Esophagus squamous epithelium (tissue), 5 donors: Measurements from ENCODE around the gene GTPBP2. TPM values are rescaled to one million over a fixed set of nuclear protein-coding genes. Genes with fewer than 3 reads are reported as not detected.
"Not testable (repeated sequence)": the region's sequence is repeated elsewhere in the genome, so short reads cannot be mapped to it uniquely, and the experiment has no call there.

Experiments
- DNase-seq: peaks from one replicate; lab custom pipeline; 2025; lab: John Stamatoyannopoulos, UW
- H3K27ac ChIP-seq, 4 donors: fragments of 200-600 bp; sonication (generic); one replicate each; pipeline ENCODE4 v1.5.1; 2016 to 2019; ENCODE audit warnings: mild to moderate bottlenecking in 1 of 4
- H3K27me3 ChIP-seq, 4 donors: fragments of 200-600 bp; sonication (generic); 1 replicate in 3 of 4; 2 replicates in 1 of 4; pipeline versions ENCODE4 v1.5.1 to v1.6.0; 2017 to 2021; ENCODE audit warnings: antibody characterized with exemption in 1 of 4
- H3K36me3 ChIP-seq, 3 donors: fragments of 200-600 bp; sonication (generic); one replicate each; pipeline ENCODE4 v1.5.1; 2016 to 2019
- H3K4me1 ChIP-seq, 3 donors: fragments of 200-600 bp; sonication (generic); one replicate each; pipeline ENCODE4 v1.5.1; 2017 to 2019
- H3K4me3 ChIP-seq, 4 donors: fragments of 200-600 bp; sonication (generic); 1 replicate in 3 of 4; 2 replicates in 1 of 4; pipeline ENCODE4 v1.5.1; 2016 to 2019; ENCODE audit warnings: mild to moderate bottlenecking in 2 of 4, moderate library complexity in 1 of 4
- H3K9me3 ChIP-seq, 3 donors: fragments of 200-600 bp; sonication (generic); one replicate each; pipeline ENCODE4 v1.5.1; 2016 to 2019
- CTCF ChIP-seq, 6 experiments: fragments of 450-650 bp in 4 of 6; fragments of 200-600 bp in 2 of 6; sonication (generic) in 2 of 6; IDR thresholded peaks; one replicate each; pipeline ENCODE4 v1.5.1; 2016 to 2019; ENCODE audit warnings: antibody characterized with exemption in 6 of 6, mild to moderate bottlenecking in 4 of 6, moderate library complexity in 4 of 6
- POLR2A ChIP-seq, 4 donors: fragments of 450-650 bp; IDR thresholded peaks; one replicate each; pipeline ENCODE4 v1.6.1; 2017; ENCODE audit warnings: antibody characterized with exemption in 4 of 4, mild to moderate bottlenecking in 4 of 4, moderate library complexity in 3 of 4
- WGBS, 2 donors: methylation state at CpG; one replicate each; pipeline ENCODE4 v1.1.5; 2018; 5-methylcytosine and 5-hydroxymethylcytosine counted together
- intact Hi-C: fragments of 100-400 bp; cut with DNase I; formaldehyde crosslinking; loops from one replicate; pipeline ENCODE4 v1.15.0; 2022
- total RNA-seq, 4 donors: library from RNA; depleted of rRNA; stranded (reverse); fragments of >200 nt; gene quantifications; one replicate each; pipeline ENCODE4 v1.1.0, GENCODE V29; 2016
- donor health status: DM: yes; HTN: yes; CAD: no.

The GTPBP2 gene
- total RNA-seq, 4 donors from 2014 or later = 24.3 to 52.4 (median 48.6) TPM

GRCh38 chr6:43634702-43635303 lies 5.7 kb upstream of the GTPBP2 start:
- 72 to 77% methylated on average over 9 of the region's 9 CpGs for whole genome bisulfite sequencing, 2 donors
- H3K9me3 ChIP-seq = no peaks in the 10 kb centered on the region
- no peaks in the 10 kb centered on the region for H3K27me3 ChIP-seq
- TF ChIP-seq CTCF (IDR thresholded peaks at IDR 0.05) (no peak), POLR2A (IDR thresholded peaks at IDR 0.05) (no peak)
- intact Hi-C loops = no loop called here
- peak overlapping the region in 3 of 4 donors; percentile 83 to 87 (median 87) for H3K27ac ChIP-seq
- H3K4me1 ChIP-seq = peaks cover 19 to 57% (median 24%) of the 10 kb centered on the region in 3 donors
- no peak for DNase-seq
- H3K36me3 ChIP-seq = peaks cover 0 to 32% (median 0%) of the 10 kb centered on the region in 3 donors
- H3K4me3 ChIP-seq = no peak overlapping the region

- H3K9me3 ChIP-seq, intact Hi-C loops, H3K4me3 ChIP-seq, H3K27ac ChIP-seq, DNase-seq, H3K27me3 ChIP-seq: not testable (repeated sequence)
- Histone ChIP-seq H3K36me3 (peaks cover 0 to 14% (median 0%) of the 10 kb centered on the region in 3 donors), H3K4me1 (peaks cover 23 to 44% (median 24%) of the 10 kb centered on the region in 3 donors)
- 88 to 94% methylated on average over 7 of the region's 7 CpGs for WGBS, 2 donors
Observed at GRCh38 chr6:43633002-43633401, 3.9 kb upstream of the GTPBP2 start.

- H3K27me3 ChIP-seq = no peaks in the 10 kb centered on the region
- no peaks in the 10 kb centered on the region for H3K9me3 ChIP-seq
- 88 to 93% methylated on average over 1 of the region's 1 CpG for WGBS, 2 donors
- intact Hi-C loops = no loop called here
- H3K36me3 ChIP-seq = peaks cover 0 to 7% (median under 1%) of the 10 kb centered on the region in 3 donors
- no peak for TF ChIP-seq CTCF (IDR thresholded peaks at IDR 0.05)
- TF ChIP-seq POLR2A (IDR thresholded peaks at IDR 0.05) = no peak
- H3K4me1 ChIP-seq = peaks cover 19 to 44% (median 22%) of the 10 kb centered on the region in 3 donors
- no peak for DNase-seq
- peak overlapping the region in 2 of 4 donors; percentile 15 to 99 for H3K27ac ChIP-seq
- no peak overlapping the region for H3K4me3 ChIP-seq
Observed at GRCh38 chr6:43630980-43631619, 2.0 kb upstream of the GTPBP2 start.

- Histone ChIP-seq H3K27me3 (no peaks in the 10 kb centered on the region), H3K36me3 (peaks cover 11 to 21% (median 14%) of the 10 kb centered on the region in 3 donors), H3K4me1 (peaks cover 18 to 39% (median 19%) of the 10 kb centered on the region in 3 donors), H3K9me3 (no peaks in the 10 kb centered on the region), H3K4me3 (peak overlapping the region; percentile 80 to 95 (median 82)), H3K27ac (peak overlapping the region; percentile 98 to 99 (median 98))
- WGBS, 2 donors = 0 to 1% methylated on average over 10 to 31 of the region's 41 CpGs
- intact Hi-C loops = no loop called here
- peak; percentile 61 for DNase-seq
- no peak for TF ChIP-seq CTCF (IDR thresholded peaks at IDR 0.05)
- TF ChIP-seq POLR2A (IDR thresholded peaks at IDR 0.05) = peak in 3 of 4 donors; percentile 63 to 82 (median 79)
Observed at GRCh38 chr6:43629505-43630300, 639 bp upstream of the GTPBP2 start.

- TF ChIP-seq POLR2A (IDR thresholded peaks at IDR 0.05) = no peak
- TF ChIP-seq CTCF (IDR thresholded peaks at IDR 0.05) = no peak
- peaks cover 18 to 39% (median 19%) of the 10 kb centered on the region in 3 donors for H3K4me1 ChIP-seq
- 1% methylated on average over 21 to 23 of the region's 25 CpGs for WGBS, 2 donors
- DNase-seq = no peak
- intact Hi-C loops = no loop called here
- H3K4me3 ChIP-seq = peak overlapping the region; percentile 80 to 95 (median 82)
- H3K27me3 ChIP-seq = no peaks in the 10 kb centered on the region
- no peaks in the 10 kb centered on the region for H3K9me3 ChIP-seq
- peak overlapping the region; percentile 98 to 99 (median 98) for H3K27ac ChIP-seq
- peaks cover 20 to 32% (median 25%) of the 10 kb centered on the region in 3 donors for H3K36me3 ChIP-seq
Observed at GRCh38 chr6:43628393-43629103, 516 bp downstream of the GTPBP2 start.
